ENCODE data around the gene CCDC88B. TPM values are rescaled to one million over a fixed set of nuclear protein-coding genes. Genes with fewer than 3 reads are reported as not detected.

CCDC88B gene
- 10.4 to 14.4 TPM (median 12.6 TPM) in 5 replicates for total RNA-seq (2022; extraction: Qiagen RNA extraction)

GRCh38 chr11:64339754-64340408 lies at the start of gene CCDC88B:
Gene CCDC88B (plus strand): TSS chr11:64340204. CDS start chr11:64340267, 63 bp downstream.

GRCh38 chr11:64291262-64291751 lies 48.7 kb upstream of the CCDC88B start, which contains the start of gene KCNK4:
Gene KCNK4 (plus strand): TSS chr11:64291302. CDS start chr11:64293019, 1,717 bp downstream.

GRCh38 chr11:64299847-64300648 lies 40.0 kb upstream of the CCDC88B start, which contains the start of gene CATSPERZ:
Gene CATSPERZ (plus strand): TSS chr11:64300358. CDS start chr11:64300411, 53 bp downstream.

GRCh38 chr11:64305075-64305690 lies 34.8 kb upstream of the CCDC88B start, which contains the start of gene ESRRA:
Gene ESRRA (plus strand): TSS chr11:64305524. CDS start chr11:64307180, 1,656 bp downstream.

GRCh38 chr11:64317325-64317960 lies 22.6 kb upstream of the CCDC88B start, which contains the start of gene TRMT112:
Gene TRMT112 (minus strand): TSS chr11:64317559. CDS start chr11:64317526, 33 bp downstream.

GRCh38 chr11:64317961-64318765 lies 21.8 kb upstream of the CCDC88B start, which contains the start of gene PRDX5:
Gene PRDX5 (plus strand): TSS chr11:64318121. CDS start chr11:64318216, 95 bp downstream.

GRCh38 chr11:64358907-64359711 lies 19.1 kb downstream of the CCDC88B start, which contains the start of gene RPS6KA4:
Gene RPS6KA4 (plus strand): TSS chr11:64359162. CDS start chr11:64359236, 74 bp downstream.

Other genes with a start within 250 kb of the CCDC88B start
- gene MACROD1, start 174.1 kb upstream of the CCDC88B start, total RNA-seq (2022; extraction: Qiagen RNA extraction): 6.1 to 14.8 TPM (median 13.6 TPM) in 5 replicates
- gene STIP1, start 154.0 kb upstream of the CCDC88B start, total RNA-seq (2022; extraction: Qiagen RNA extraction): 242 to 294 TPM (median 250 TPM) in 5 replicates
- 0.87 to 4.3 TPM (median 1.5 TPM) in 5 replicates for gene FERMT3, start 133.5 kb upstream of the CCDC88B start, total RNA-seq (2022; extraction: Qiagen RNA extraction)
- 18.8 to 29.6 TPM (median 28.4 TPM) in 5 replicates for gene TRPT1, start 114.0 kb upstream of the CCDC88B start, total RNA-seq (2022; extraction: Qiagen RNA extraction)
- gene NUDT22, start 113.9 kb upstream of the CCDC88B start, total RNA-seq (2022; extraction: Qiagen RNA extraction): 32.7 to 41.9 TPM (median 40.5 TPM) in 5 replicates
- 18.5 to 24.0 TPM (median 23.4 TPM) in 5 replicates for gene DNAJC4, start 109.7 kb upstream of the CCDC88B start, total RNA-seq (2022; extraction: Qiagen RNA extraction)
- gene VEGFB, start 105.6 kb upstream of the CCDC88B start, total RNA-seq (2022; extraction: Qiagen RNA extraction): 35.3 to 52.8 TPM (median 49.7 TPM) in 5 replicates
- 121 to 143 TPM (median 138 TPM) in 5 replicates for gene FKBP2, start 99.1 kb upstream of the CCDC88B start, total RNA-seq (2022; extraction: Qiagen RNA extraction)
- gene PPP1R14B, start 93.3 kb upstream of the CCDC88B start, total RNA-seq (2022; extraction: Qiagen RNA extraction): 222 to 403 TPM (median 372 TPM) in 5 replicates
- 16.6 to 25.5 TPM (median 23.1 TPM) in 5 replicates for gene PLCB3, start 88.7 kb upstream of the CCDC88B start, total RNA-seq (2022; extraction: Qiagen RNA extraction)
- 74.5 to 102 TPM (median 92.9 TPM) in 5 replicates for gene BAD, start 55.5 kb upstream of the CCDC88B start, total RNA-seq (2022; extraction: Qiagen RNA extraction)
- 33.2 to 57.0 TPM (median 50.5 TPM) in 5 replicates for gene GPR137, start 54.4 kb upstream of the CCDC88B start, total RNA-seq (2022; extraction: Qiagen RNA extraction)
- gene KCNK4, start 48.9 kb upstream of the CCDC88B start, total RNA-seq (2022; extraction: Qiagen RNA extraction): 0.07 to 0.10 TPM (median 0.09 TPM) in 3 of 5 replicates, not detected in the others
- gene CATSPERZ, start 39.8 kb upstream of the CCDC88B start, total RNA-seq (2022; extraction: Qiagen RNA extraction): 2.2 to 3.2 TPM (median 2.7 TPM) in 5 replicates
- gene ESRRA, start 34.7 kb upstream of the CCDC88B start, total RNA-seq (2022; extraction: Qiagen RNA extraction): 38.9 to 67.0 TPM (median 66.2 TPM) in 5 replicates
- gene TRMT112, start 22.6 kb upstream of the CCDC88B start, total RNA-seq (2022; extraction: Qiagen RNA extraction): 420 to 490 TPM (median 440 TPM) in 5 replicates
- gene PRDX5, start 22.1 kb upstream of the CCDC88B start, total RNA-seq (2022; extraction: Qiagen RNA extraction): 388 to 493 TPM (median 487 TPM) in 5 replicates
- gene RPS6KA4, start 19.0 kb downstream of the CCDC88B start, total RNA-seq (2022; extraction: Qiagen RNA extraction): 51.0 to 71.6 TPM (median 67.7 TPM) in 5 replicates
- gene SLC22A11, start 215.7 kb downstream of the CCDC88B start, total RNA-seq (2022; extraction: Qiagen RNA extraction): 0.05 to 0.16 TPM (median 0.10 TPM) in 4 of 5 replicates, not detected in the other